Kidney (tissue), 14 donors: ENCODE results near the gene ANKRD63. TPM values are rescaled to one million over a fixed set of nuclear protein-coding genes. Genes with fewer than 3 reads are reported as not detected.
A peak's percentile ranks its signal among the peaks of the same experiment; 100 is the strongest.

ENCODE experiments used
- DNase-seq, 5 donors: peaks; one replicate each; pipeline ENCODE4 v3.0.0-alpha.2; 2013 to 2020
- FAIRE-seq: peaks from 2 replicates; lab custom pipeline; 2012; peaks lifted over from hg19 to GRCh38; lab: Jason Lieb, UNC
- H3K27ac ChIP-seq, 2 donors: one replicate each; pipeline ENCODE4 v1.7.0; 2013; ENCODE audit warnings: low read depth in 2 of 2, low read length in 2 of 2, inconsistent platforms in 1 of 2
- H3K27me3 ChIP-seq: one replicate; pipeline ENCODE4 v1.7.1; 2013; ENCODE audit warnings: low read length, inconsistent platforms; ENCODE audit not compliant: control insufficient read depth, insufficient read depth
- H3K36me3 ChIP-seq, 3 donors: one replicate each; pipeline versions ENCODE4 v1.7.0 to v1.7.1; 2013; ENCODE audit warnings: low read length in 3 of 3, control low read depth in 1 of 3, inconsistent platforms in 1 of 3; ENCODE audit not compliant: insufficient read depth in 3 of 3, control insufficient read depth in 2 of 3
- H3K4me1 ChIP-seq, 3 donors: one replicate each; pipeline versions ENCODE4 v1.7.0 to v1.7.1; 2013; ENCODE audit warnings: low read length in 3 of 3, inconsistent platforms in 1 of 3, low read depth in 1 of 3; ENCODE audit not compliant: control insufficient read depth in 2 of 3, insufficient read depth in 2 of 3
- H3K4me3 ChIP-seq, 3 donors: one replicate each; pipeline versions ENCODE4 v1.7.0 to v1.8.1; 2013; ENCODE audit warnings: low read length in 3 of 3, control low read depth in 1 of 3, inconsistent platforms in 1 of 3
- H3K9ac ChIP-seq, 3 donors: one replicate each; pipeline versions ENCODE4 v1.7.0 to v1.7.1; 2013; ENCODE audit warnings: low read length in 3 of 3, control low read depth in 1 of 3, inconsistent platforms in 1 of 3
- H3K9me3 ChIP-seq, 3 donors: one replicate each; pipeline versions ENCODE4 v1.7.0 to v1.7.1; 2013; ENCODE audit warnings: low read length in 3 of 3, control low read depth in 1 of 3, inconsistent platforms in 1 of 3; ENCODE audit not compliant: control insufficient read depth in 2 of 3, insufficient read depth in 1 of 3
- CTCF ChIP-seq: IDR thresholded peaks from 3 replicates; pipeline ENCODE4 v1.5.1; 2012; ENCODE audit warnings: mild to moderate bottlenecking, moderate library complexity, borderline replicate concordance; ENCODE audit not compliant: insufficient read depth; ENCODE audit errors: extremely low read depth
- intact Hi-C: fragments of 100-400 bp; cut with DNase I; formaldehyde crosslinking; loops from one replicate; pipeline ENCODE4 v1.11.1; 2022
- polyA plus RNA-seq: library from polyadenylated mRNA; stranded (reverse); fragments of 350-450 nt; fragmentation: Illumina TruSeq; extraction: RNeasy Lipid Tissue Mini Kit (QIAGEN cat#74804); gene quantifications from one replicate; pipeline ENCODE4 v1.2.3, GENCODE V29; 2014; ENCODE audit warnings: low read depth, low replicate concordance; ENCODE audit not compliant: insufficient read depth
- total RNA-seq: library from RNA; stranded (reverse); fragmentation: NEBNext Ultra II Directional; extraction: Animal tissue kit (Norgen Biotek cat#: 25700); gene quantifications from one replicate; pipeline ENCODE4 v1.2.1, GENCODE V29; 2021
- donor health status: control.
- donor health status: control.
- donor health status: control.
- donor health status: control.
- donor health status: control.
- donor health status: DM: yes; HTN: yes; CAD: no.
- donor health status: Normal renal cell carcinoma (clear cell type).

ANKRD63 gene
- total and polyA plus RNA-seq, 2 donors from 2014 or later: not detected

- no peaks in the 10 kb centered on the region for H3K9me3 ChIP-seq
- H3K9ac ChIP-seq: no peak overlapping the region
- H3K4me1 ChIP-seq: peaks cover 0 to 3% (median 0%) of the 10 kb centered on the region in 3 donors
- no peak overlapping the region for H3K4me3 ChIP-seq
- intact Hi-C loops: no loop called here
- no peak overlapping the region for H3K27ac ChIP-seq
- DNase-seq (peak in 2 of 5 donors; percentile 36 to 40), FAIRE-seq (no peak)
- H3K27me3 ChIP-seq: no peaks in the 10 kb centered on the region
- TF ChIP-seq CTCF: no peak
- H3K36me3 ChIP-seq: no peaks in the 10 kb centered on the region
Measured at GRCh38 chr15:40246496-40247280, 36.2 kb downstream of the ANKRD63 start.

GRCh38 chr15:40245666-40246450 lies 37.0 kb downstream of the ANKRD63 start:
- H3K9me3 ChIP-seq: no peaks in the 10 kb centered on the region
- H3K27me3 ChIP-seq: no peaks in the 10 kb centered on the region
- FAIRE-seq (no peak), DNase-seq (no peak)
- intact Hi-C loops: no loop called here
- H3K9ac ChIP-seq: no peak overlapping the region
- H3K4me3 ChIP-seq: no peak overlapping the region
- H3K4me1 ChIP-seq: peaks cover 0 to 4% (median 0%) of the 10 kb centered on the region in 3 donors
- no peak for TF ChIP-seq CTCF
- H3K36me3 ChIP-seq: no peaks in the 10 kb centered on the region
- H3K27ac ChIP-seq: peak overlapping the region in 1 of 2 donors; percentile 43

- Histone ChIP-seq H3K4me3 (no peak overlapping the region), H3K9me3 (no peaks in the 10 kb centered on the region), H3K27ac (peak overlapping the region; percentile 43 to 73), H3K36me3 (no peaks in the 10 kb centered on the region), H3K9ac (no peak overlapping the region), H3K4me1 (peaks cover 0 to 5% (median 0%) of the 10 kb centered on the region in 3 donors), H3K27me3 (no peaks in the 10 kb centered on the region)
- peak in 3 of 5 donors; percentile 62 to 82 (median 76) for DNase-seq
- no peak for TF ChIP-seq CTCF
- FAIRE-seq: no peak
- intact Hi-C loops: no loop called here
Measured at GRCh38 chr15:40244961-40245523, 37.8 kb downstream of the ANKRD63 start.
